GM12874 (cell line): ENCODE measurements around the gene CLIC5.

ENCODE experiments used
- TF ChIP-seq, protein P1 (sequence below): IDR thresholded peaks from 2 replicates; pipeline ENCODE4 v1.5.1; 2011; ENCODE audit warnings: low read depth, mild to moderate bottlenecking, control low read depth, low read length, moderate library complexity; ENCODE audit not compliant: insufficient read depth

CLIC5 gene

DNA sequence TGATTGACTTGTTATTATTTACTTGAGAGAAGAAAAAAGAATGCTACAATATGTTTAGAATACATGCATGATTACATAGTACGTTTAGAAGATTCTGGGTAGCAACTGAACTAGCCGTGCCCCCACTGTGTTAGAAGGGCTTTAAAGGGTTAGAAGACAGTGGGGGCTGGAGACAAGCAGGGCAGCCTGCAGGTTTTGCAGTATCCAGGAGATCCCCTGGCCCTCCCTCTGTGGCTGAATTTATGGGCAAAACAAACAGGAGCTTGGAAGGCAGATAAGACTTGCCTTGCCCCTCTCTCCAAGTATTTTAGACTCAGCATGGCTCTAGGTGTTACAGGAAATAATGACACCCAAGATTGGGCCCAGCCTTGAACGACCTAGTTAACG is 179.2 kb downstream of the CLIC5 start:
- TF ChIP-seq, protein P1, sequence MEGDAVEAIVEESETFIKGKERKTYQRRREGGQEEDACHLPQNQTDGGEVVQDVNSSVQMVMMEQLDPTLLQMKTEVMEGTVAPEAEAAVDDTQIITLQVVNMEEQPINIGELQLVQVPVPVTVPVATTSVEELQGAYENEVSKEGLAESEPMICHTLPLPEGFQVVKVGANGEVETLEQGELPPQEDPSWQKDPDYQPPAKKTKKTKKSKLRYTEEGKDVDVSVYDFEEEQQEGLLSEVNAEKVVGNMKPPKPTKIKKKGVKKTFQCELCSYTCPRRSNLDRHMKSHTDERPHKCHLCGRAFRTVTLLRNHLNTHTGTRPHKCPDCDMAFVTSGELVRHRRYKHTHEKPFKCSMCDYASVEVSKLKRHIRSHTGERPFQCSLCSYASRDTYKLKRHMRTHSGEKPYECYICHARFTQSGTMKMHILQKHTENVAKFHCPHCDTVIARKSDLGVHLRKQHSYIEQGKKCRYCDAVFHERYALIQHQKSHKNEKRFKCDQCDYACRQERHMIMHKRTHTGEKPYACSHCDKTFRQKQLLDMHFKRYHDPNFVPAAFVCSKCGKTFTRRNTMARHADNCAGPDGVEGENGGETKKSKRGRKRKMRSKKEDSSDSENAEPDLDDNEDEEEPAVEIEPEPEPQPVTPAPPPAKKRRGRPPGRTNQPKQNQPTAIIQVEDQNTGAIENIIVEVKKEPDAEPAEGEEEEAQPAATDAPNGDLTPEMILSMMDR: no peak

DNA sequence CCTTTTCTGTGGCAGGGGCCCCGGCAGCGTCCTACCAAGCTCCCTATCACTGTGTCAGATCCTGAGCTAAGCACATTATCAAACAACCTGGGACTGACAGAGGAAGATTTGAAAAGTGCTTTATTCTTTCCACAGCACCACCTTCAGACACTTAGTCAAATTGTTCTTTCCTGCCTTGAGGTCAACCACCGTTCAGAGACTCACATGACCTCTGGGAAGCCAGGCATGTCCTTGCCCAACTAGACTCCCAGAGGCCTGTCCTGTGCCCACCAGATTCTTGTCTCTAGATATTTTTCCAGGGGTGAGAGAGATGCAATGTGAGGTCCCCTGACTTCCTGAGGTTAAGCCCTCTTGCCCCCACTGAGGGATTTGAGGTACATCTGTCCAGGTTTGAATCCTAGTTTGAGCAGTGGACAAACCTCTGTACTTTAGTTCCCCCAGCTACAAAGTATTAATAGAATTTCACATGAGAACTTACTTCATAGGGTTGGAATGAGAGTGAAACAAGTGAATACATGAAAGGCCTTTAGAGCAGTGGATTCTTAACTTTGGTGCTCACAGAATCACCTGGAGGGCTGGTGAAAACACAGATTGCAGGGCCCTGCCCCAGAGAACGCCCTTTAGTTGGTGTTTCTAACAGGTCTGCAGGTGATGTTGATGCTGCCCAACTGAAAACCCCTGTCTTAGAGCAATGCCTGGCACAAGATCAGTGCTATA is 179.8 kb downstream of the CLIC5 start:
- TF ChIP-seq, protein P1: no peak

DNA sequence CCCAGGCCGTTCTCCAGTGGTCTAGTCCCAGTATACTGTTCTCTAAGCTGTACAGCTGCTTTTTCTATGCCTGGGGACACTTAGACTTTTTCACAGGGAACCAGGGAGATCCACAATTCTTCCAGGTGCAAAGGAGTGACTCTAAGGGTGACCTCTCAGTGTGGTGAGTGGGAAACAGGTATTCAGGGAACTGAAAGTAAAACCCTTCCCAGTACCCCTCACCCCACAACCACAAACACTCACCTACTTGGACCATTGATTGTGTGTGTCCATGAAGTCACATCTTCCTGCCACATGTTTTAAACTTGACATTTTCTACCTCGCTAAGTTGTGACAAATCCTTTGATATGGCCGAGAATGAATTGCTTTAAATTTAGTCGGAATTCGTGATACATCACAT is 183.6 kb downstream of the CLIC5 start:
- TF ChIP-seq, protein P1: no peak
